Stimulated activated naive CD8-positive, alpha-beta T cell treated with anti-CD3 and anti-CD28 coated beads, Interleukin-15, amount 100 ng/mL, for 72 hours (primary cell): ENCODE results near the gene SCN2A.
"Not testable (repeated sequence)": the region's sequence is repeated elsewhere in the genome, so short reads cannot be mapped to it uniquely, and the experiment has no call there.

Source experiments
- ATAC-seq: fragments of 150-1000 bp; cut with Tn5 transposase; 2 replicates; pipeline ENCODE4 v1.10.0; 2021; ENCODE audit warnings: mild to moderate bottlenecking, moderate library complexity
- DNase-seq, 2 donors: peaks; one replicate each; pipeline ENCODE4 v3.0.0; 2021 to 2022
- H3K27ac Mint-ChIP-seq, 2 donors: one replicate each; pipeline ENCODE4 v1.8.0; 2022; ENCODE audit warnings: mild to moderate bottlenecking in 2 of 2, mixed read lengths in 2 of 2, moderate library complexity in 2 of 2
- H3K27me3 Mint-ChIP-seq: one replicate; pipeline ENCODE4 v1.8.0; 2022; ENCODE audit warnings: mixed read lengths
- H3K4me1 Mint-ChIP-seq: one replicate; pipeline ENCODE4 v1.8.0; 2022; ENCODE audit warnings: mild to moderate bottlenecking, mixed read lengths
- H3K4me3 Mint-ChIP-seq, 2 donors: one replicate each; pipeline ENCODE4 v1.8.0; 2022; ENCODE audit warnings: mild to moderate bottlenecking in 2 of 2, mixed read lengths in 2 of 2, moderate library complexity in 1 of 2
- H3K9me3 Mint-ChIP-seq, 2 donors: one replicate each; pipeline ENCODE4 v1.8.0; 2022; ENCODE audit warnings: mixed read lengths in 2 of 2

SCN2A gene

GRCh38 chr2:165238295-165238694, 919 bp upstream of the SCN2A start:
- DNase-seq, result no peak
- no peak for ATAC-seq
- no peaks in the 10 kb centered on the region for H3K9me3 Mint-ChIP-seq
- no peaks in the 10 kb centered on the region for H3K4me1 Mint-ChIP-seq
- peaks cover 9% of the 10 kb centered on the region for H3K27me3 Mint-ChIP-seq
- no peak overlapping the region for H3K27ac Mint-ChIP-seq
- H3K4me3 Mint-ChIP-seq, result no peak overlapping the region

GRCh38 chr2:165239856-165240515, 772 bp downstream of the SCN2A start:
- Mint-ChIP-seq H3K27me3 (peaks cover 9% of the 10 kb centered on the region), H3K4me1 (no peaks in the 10 kb centered on the region), H3K4me3 (no peak overlapping the region), H3K9me3 (no peaks in the 10 kb centered on the region), H3K27ac (no peak overlapping the region)
- ATAC-seq, result no peak
- no peak for DNase-seq

- Mint-ChIP-seq H3K9me3 (no peaks in the 10 kb centered on the region), H3K4me1 (no peaks in the 10 kb centered on the region), H3K4me3 (no peak overlapping the region), H3K27me3 (peaks cover 15% of the 10 kb centered on the region), H3K27ac (no peak overlapping the region)
- ATAC-seq, result no peak
- no peak for DNase-seq
Observed at GRCh38 chr2:165240916-165241315, 1.7 kb downstream of the SCN2A start.

GRCh38 chr2:165245081-165245793, 6.0 kb downstream of the SCN2A start:
- H3K4me3 Mint-ChIP-seq, result no peak overlapping the region
- ATAC-seq (no peak), DNase-seq (no peak)
- no peaks in the 10 kb centered on the region for H3K9me3 Mint-ChIP-seq
- H3K4me1 Mint-ChIP-seq, result no peaks in the 10 kb centered on the region
- H3K27ac Mint-ChIP-seq, result no peak overlapping the region
- H3K27me3 Mint-ChIP-seq, result peaks cover 15% of the 10 kb centered on the region

GRCh38 chr2:165248238-165248637, 9.0 kb downstream of the SCN2A start:
- Mint-ChIP-seq H3K4me1 (no peaks in the 10 kb centered on the region), H3K4me3 (no peak overlapping the region), H3K27me3 (peaks cover 23% of the 10 kb centered on the region), H3K27ac (no peak overlapping the region), H3K9me3 (no peaks in the 10 kb centered on the region)
- ATAC-seq (no peak), DNase-seq (no peak)

GRCh38 chr2:165251366-165251765, 12.2 kb downstream of the SCN2A start:
- H3K27me3 Mint-ChIP-seq, result peaks cover 18% of the 10 kb centered on the region
- no peak overlapping the region for H3K4me3 Mint-ChIP-seq
- no peak overlapping the region for H3K27ac Mint-ChIP-seq
- no peaks in the 10 kb centered on the region for H3K9me3 Mint-ChIP-seq
- no peak for DNase-seq
- no peaks in the 10 kb centered on the region for H3K4me1 Mint-ChIP-seq
- ATAC-seq, result no peak

GRCh38 chr2:165253178-165253577, 14.0 kb downstream of the SCN2A start:
- ATAC-seq (no peak), DNase-seq (no peak)
- Mint-ChIP-seq H3K27ac (peak overlapping the region in 1 of 2 donors; percentile 60), H3K4me3 (no peak overlapping the region), H3K27me3 (peaks cover 28% of the 10 kb centered on the region), H3K4me1 (no peaks in the 10 kb centered on the region), H3K9me3 (no peaks in the 10 kb centered on the region)

- Mint-ChIP-seq H3K9me3 (no peaks in the 10 kb centered on the region), H3K4me3 (no peak overlapping the region), H3K27me3 (peaks cover 36% of the 10 kb centered on the region), H3K4me1 (no peaks in the 10 kb centered on the region), H3K27ac (no peak overlapping the region)
- DNase-seq (no peak), ATAC-seq (no peak)
Observed at GRCh38 chr2:165256618-165257017, 17.4 kb downstream of the SCN2A start.

- H3K27ac Mint-ChIP-seq, H3K9me3 Mint-ChIP-seq, H3K4me1 Mint-ChIP-seq, DNase-seq, H3K4me3 Mint-ChIP-seq, ATAC-seq: not testable (repeated sequence)
- peaks cover 51% of the 10 kb centered on the region for H3K27me3 Mint-ChIP-seq
Observed at GRCh38 chr2:165260347-165260746, 21.1 kb downstream of the SCN2A start.

- H3K4me1 Mint-ChIP-seq, result peaks cover 24% of the 10 kb centered on the region
- peak; percentile 96 for ATAC-seq
- H3K27me3 Mint-ChIP-seq, result peaks cover 14% of the 10 kb centered on the region
- H3K9me3 Mint-ChIP-seq, result peaks cover 5 to 8% of the 10 kb centered on the region in 2 donors
- peak; percentile 26 to 50 for DNase-seq
- H3K4me3 Mint-ChIP-seq, result peak overlapping the region; percentile 9 to 14
- H3K27ac Mint-ChIP-seq, result peak overlapping the region; percentile 66 to 69
Observed at GRCh38 chr2:165268754-165269153, 29.5 kb downstream of the SCN2A start.

- Mint-ChIP-seq H3K4me1 (peaks cover 38% of the 10 kb centered on the region), H3K27me3 (no peaks in the 10 kb centered on the region), H3K9me3 (peaks cover 5 to 7% of the 10 kb centered on the region in 2 donors), H3K4me3 (no peak overlapping the region), H3K27ac (no peak overlapping the region)
- no peak for DNase-seq
- no peak for ATAC-seq
Observed at GRCh38 chr2:165273176-165273575, 34.0 kb downstream of the SCN2A start.

GRCh38 chr2:165274698-165275097, 35.5 kb downstream of the SCN2A start:
- H3K27ac Mint-ChIP-seq, result no peak overlapping the region
- peaks cover 37% of the 10 kb centered on the region for H3K4me1 Mint-ChIP-seq
- DNase-seq (no peak), ATAC-seq (no peak)
- H3K4me3 Mint-ChIP-seq, result no peak overlapping the region
- H3K27me3 Mint-ChIP-seq, result no peaks in the 10 kb centered on the region
- H3K9me3 Mint-ChIP-seq, result peaks cover 16% of the 10 kb centered on the region in 2 donors

GRCh38 chr2:165275932-165276331, 36.7 kb downstream of the SCN2A start:
- Mint-ChIP-seq H3K27ac (no peak overlapping the region), H3K27me3 (no peaks in the 10 kb centered on the region), H3K9me3 (peaks cover 16% of the 10 kb centered on the region in 2 donors), H3K4me1 (peaks cover 37% of the 10 kb centered on the region), H3K4me3 (no peak overlapping the region)
- DNase-seq (no peak), ATAC-seq (no peak)

GRCh38 chr2:165277295-165277694, 38.1 kb downstream of the SCN2A start:
- Mint-ChIP-seq H3K27me3 (no peaks in the 10 kb centered on the region), H3K4me1 (peaks cover 37% of the 10 kb centered on the region), H3K9me3 (peaks cover 16% of the 10 kb centered on the region in 2 donors), H3K4me3 (peak overlapping the region in 1 of 2 donors; percentile 49), H3K27ac (peak overlapping the region in 1 of 2 donors; percentile 55)
- DNase-seq (no peak), ATAC-seq (no peak)

GRCh38 chr2:165277860-165278656, 38.8 kb downstream of the SCN2A start:
- H3K9me3 Mint-ChIP-seq, result peaks cover 16% of the 10 kb centered on the region in 2 donors
- no peaks in the 10 kb centered on the region for H3K27me3 Mint-ChIP-seq
- DNase-seq, result no peak
- peak overlapping the region; percentile 49 to 63 for H3K4me3 Mint-ChIP-seq
- peaks cover 37% of the 10 kb centered on the region for H3K4me1 Mint-ChIP-seq
- peak; percentile 58 for ATAC-seq
- peak overlapping the region; percentile 55 to 84 for H3K27ac Mint-ChIP-seq

GRCh38 chr2:165280356-165280755, 41.1 kb downstream of the SCN2A start:
- Mint-ChIP-seq H3K27ac (no peak overlapping the region), H3K9me3 (peaks cover 10 to 16% of the 10 kb centered on the region in 2 donors), H3K4me3 (no peak overlapping the region), H3K27me3 (no peaks in the 10 kb centered on the region), H3K4me1 (peaks cover 23% of the 10 kb centered on the region)
- DNase-seq, result no peak
- no peak for ATAC-seq
